Karpas-422 (cell line): ENCODE data around the gene GATC. TPM values are rescaled to one million over a fixed set of nuclear protein-coding genes. Genes with fewer than 3 reads are reported as not detected.

ENCODE experiments used
- DNase-seq: peaks from one replicate; pipeline ENCODE4 v3.0.0-alpha.2; 2015
- H2AFZ ChIP-seq: fragments of 200-600 bp; sonication (generic); 2 replicates; pipeline ENCODE4 v1.6.1; 2014; ENCODE audit warnings: antibody characterized with exemption, low read length, mixed read lengths
- H3K27ac ChIP-seq: fragments of 200-600 bp; sonication (generic); 2 replicates; pipeline ENCODE4 v1.5.1; 2014; ENCODE audit warnings: mild to moderate bottlenecking, low read length, moderate library complexity
- H3K27me3 ChIP-seq: fragments of 200-600 bp; sonication (generic); 2 replicates; pipeline ENCODE4 v1.6.1; 2014; ENCODE audit warnings: low read length, mixed read lengths
- H3K36me3 ChIP-seq: fragments of 200-600 bp; sonication (generic); 2 replicates; pipeline ENCODE4 v1.6.1; 2014; ENCODE audit warnings: low read length, mixed read lengths; ENCODE audit not compliant: insufficient read depth
- H3K4me1 ChIP-seq: fragments of 200-600 bp; sonication (generic); 2 replicates; pipeline ENCODE4 v1.6.1; 2014; ENCODE audit warnings: mild to moderate bottlenecking, low read length, mixed read lengths
- H3K4me2 ChIP-seq: fragments of 200-600 bp; sonication (generic); 2 replicates; pipeline ENCODE4 v1.6.1; 2014; ENCODE audit warnings: low read length, low read depth, mild to moderate bottlenecking; ENCODE audit not compliant: poor library complexity, severe bottlenecking
- H3K4me3 ChIP-seq: fragments of 200-600 bp; sonication (generic); 2 replicates; pipeline ENCODE4 v1.5.1; 2014; ENCODE audit warnings: mild to moderate bottlenecking, antibody characterized with exemption, low read length, mixed read lengths
- H3K79me2 ChIP-seq: fragments of 200-600 bp; sonication (generic); 2 replicates; pipeline ENCODE4 v1.6.1; 2014; ENCODE audit warnings: mild to moderate bottlenecking, low read length, mixed read lengths
- H3K9ac ChIP-seq: fragments of 200-600 bp; sonication (generic); 2 replicates; pipeline ENCODE4 v1.6.0; 2014; ENCODE audit warnings: low read length
- H3K9me2 ChIP-seq: fragments of 200-600 bp; sonication (generic), shearing (Covaris generic); replicated peaks from 2 replicates; pipeline ENCODE4 v1.6.0; 2014; ENCODE audit warnings: mild to moderate bottlenecking, low read length, moderate library complexity; ENCODE audit not compliant: insufficient read depth
- H3K9me3 ChIP-seq: fragments of 300-700, 200-600 bp; sonication (generic); 2 replicates; pipeline ENCODE4 v1.6.1; 2014; ENCODE audit warnings: low read length, mixed read lengths
- H4K20me1 ChIP-seq: fragments of 200-600 bp; sonication (generic); 2 replicates; pipeline ENCODE4 v1.6.1; 2014; ENCODE audit warnings: mild to moderate bottlenecking, antibody characterized with exemption, low read length, low read depth; ENCODE audit not compliant: insufficient read depth
- total RNA-seq: library from RNA; depleted of rRNA; stranded (reverse); fragments of >200 nt; shearing (Covaris generic); gene quantifications from 2 replicates; pipeline ENCODE4 v1.2.3, GENCODE V29; 2014; ENCODE audit warnings: low replicate concordance

Gene GATC
- total RNA-seq, 1 experiment from 2014 or later: 21.9 TPM

- peaks cover 31% of the 10 kb centered on the region for H3K4me1 ChIP-seq
- H3K36me3 ChIP-seq: peaks cover 28% of the 10 kb centered on the region
- H3K9me2 ChIP-seq: no peaks in the 10 kb centered on the region
- peak within 1 kb of the TSS; percentile 98 for H3K9ac ChIP-seq
- DNase-seq: peak; percentile 99
- H3K4me2 ChIP-seq: peak within 1 kb of the TSS; percentile 90
- peak within 1 kb of the TSS; percentile 84 for H3K4me3 ChIP-seq
- peaks cover 48% of the 10 kb centered on the region for H3K79me2 ChIP-seq
- peaks cover 41% of the 10 kb centered on the region for H4K20me1 ChIP-seq
- peak within 1 kb of the TSS; percentile 66; the same call in 1 of the 2 replicates for H2AFZ ChIP-seq
- no peaks in the 10 kb centered on the region for H3K9me3 ChIP-seq
- no peaks in the 10 kb centered on the region for H3K27me3 ChIP-seq
- peak within 1 kb of the TSS; percentile 78 for H3K27ac ChIP-seq
Observed at GRCh38 chr12:120469450-120470149, 23.4 kb downstream of the GATC start, which contains the start of gene SRSF9. SRSF9 (minus strand) TSS chr12:120469748; CDS start chr12:120469609, 139 bp downstream.

DNA sequence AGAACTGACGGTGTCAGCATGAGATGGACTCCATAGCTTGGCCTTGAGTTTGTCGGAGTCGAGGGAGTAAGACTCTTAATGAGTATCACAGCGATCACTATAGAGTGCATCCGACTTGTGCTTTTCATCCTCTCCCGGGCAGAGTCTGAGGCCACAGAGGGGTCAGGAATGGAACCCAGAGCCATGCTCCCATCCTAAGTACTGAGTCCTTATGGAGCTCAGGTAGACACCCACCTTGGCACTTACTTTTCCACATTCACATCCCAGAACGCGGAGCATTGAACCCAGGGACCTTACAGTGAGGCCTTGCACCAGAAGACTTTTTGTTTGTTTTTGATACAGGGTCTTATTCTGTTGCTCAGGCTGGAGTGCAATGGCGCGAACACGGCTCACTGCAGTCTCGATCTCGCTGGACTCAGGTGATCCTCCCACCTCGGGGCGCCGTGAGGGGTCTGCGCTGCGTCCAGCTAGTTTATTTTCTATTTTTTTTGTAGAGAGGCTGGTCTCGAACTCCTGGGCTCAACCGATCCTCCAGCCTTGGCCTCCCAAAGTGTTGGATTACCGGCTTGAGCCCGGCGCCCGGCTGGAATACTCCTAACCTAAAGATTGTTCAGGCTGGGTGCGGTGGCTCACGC is 24.0 kb downstream of the GATC start:
- Histone ChIP-seq H3K79me2 (peaks cover 42% of the 10 kb centered on the region), H3K4me3 (peak overlapping the region; percentile 84)

DNA sequence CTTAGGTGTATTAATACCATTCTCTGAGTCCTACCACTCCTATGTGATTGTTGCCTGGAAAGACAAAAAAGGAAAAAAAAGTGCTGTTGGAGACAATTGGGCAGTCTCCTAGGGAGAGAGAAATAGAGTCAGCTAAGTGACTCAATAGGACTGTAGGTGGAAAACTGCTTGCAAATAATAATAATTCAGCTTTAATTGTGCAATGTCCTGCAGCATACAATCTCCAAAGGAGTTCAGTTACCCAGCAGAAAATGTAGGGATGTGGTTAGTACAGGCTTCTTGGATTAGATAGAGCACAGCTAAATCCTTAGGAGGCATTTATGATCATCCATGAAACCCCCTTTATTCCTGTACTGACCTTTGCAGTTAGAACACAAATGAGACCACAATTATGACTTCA is 26.3 kb downstream of the GATC start:
- peaks cover 15% of the 10 kb centered on the region for H4K20me1 ChIP-seq
- peaks cover 3% of the 10 kb centered on the region for H3K36me3 ChIP-seq
- no peak for DNase-seq
- H3K9me3 ChIP-seq: no peaks in the 10 kb centered on the region
- H3K27ac ChIP-seq: no peak overlapping the region
- peaks cover 19% of the 10 kb centered on the region for H3K79me2 ChIP-seq
- no peak overlapping the region for H2AFZ ChIP-seq
- no peak overlapping the region for H3K4me3 ChIP-seq
- no peaks in the 10 kb centered on the region for H3K27me3 ChIP-seq
- peaks cover 16% of the 10 kb centered on the region for H3K4me1 ChIP-seq
- H3K4me2 ChIP-seq: no peak overlapping the region
- H3K9me2 ChIP-seq: no peaks in the 10 kb centered on the region
- H3K9ac ChIP-seq: no peak overlapping the region

More for the DNA sequence above, 24.0 kb downstream of the GATC start:
- Histone ChIP-seq H2AFZ (peak overlapping the region; percentile 66; the same call in 1 of the 2 replicates), H3K4me2 (peak overlapping the region; percentile 90), H4K20me1 (peaks cover 37% of the 10 kb centered on the region), H3K9me2 (no peaks in the 10 kb centered on the region), H3K36me3 (peaks cover 21% of the 10 kb centered on the region), H3K27ac (no peak overlapping the region), H3K9me3 (no peaks in the 10 kb centered on the region), H3K27me3 (no peaks in the 10 kb centered on the region), H3K4me1 (peaks cover 31% of the 10 kb centered on the region), H3K9ac (peak overlapping the region; percentile 53)
- DNase-seq: no peak

GRCh38 chr12:120473807-120474615 is 27.8 kb downstream of the GATC start:
- peaks cover 7% of the 10 kb centered on the region for H3K4me1 ChIP-seq
- H3K4me3 ChIP-seq: no peak overlapping the region
- H3K27ac ChIP-seq: no peak overlapping the region
- H3K9me2 ChIP-seq: no peaks in the 10 kb centered on the region
- H3K4me2 ChIP-seq: no peak overlapping the region
- H3K27me3 ChIP-seq: no peaks in the 10 kb centered on the region
- no peaks in the 10 kb centered on the region for H3K36me3 ChIP-seq
- no peak overlapping the region for H3K9ac ChIP-seq
- H3K79me2 ChIP-seq: peaks cover 4% of the 10 kb centered on the region
- peaks cover under 1% of the 10 kb centered on the region; the same call in 1 of the 2 replicates for H4K20me1 ChIP-seq
- no peak for DNase-seq
- no peaks in the 10 kb centered on the region for H3K9me3 ChIP-seq
- no peak overlapping the region for H2AFZ ChIP-seq

DNA sequence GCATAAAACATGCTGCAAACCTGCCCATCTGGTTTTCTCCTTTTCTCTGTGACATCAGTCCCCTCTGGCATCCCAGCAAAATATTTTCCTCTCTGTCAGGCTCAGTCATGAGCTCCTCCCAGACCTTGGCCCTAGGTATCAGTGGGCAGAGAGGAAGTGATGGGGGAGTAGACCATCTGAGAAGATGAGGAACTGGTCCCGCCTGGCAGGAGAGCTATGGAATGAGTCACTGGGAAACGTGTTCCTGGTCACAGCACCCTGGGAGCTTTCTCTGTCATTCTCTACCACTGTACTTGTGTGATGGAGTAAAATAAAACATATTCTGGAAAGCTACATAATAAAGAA is 28.3 kb downstream of the GATC start:
- Histone ChIP-seq H2AFZ (no peak overlapping the region), H3K9ac (no peak overlapping the region), H3K9me3 (no peaks in the 10 kb centered on the region), H4K20me1 (no peaks in the 10 kb centered on the region), H3K27ac (no peak overlapping the region), H3K36me3 (no peaks in the 10 kb centered on the region), H3K4me1 (peaks cover 7% of the 10 kb centered on the region), H3K79me2 (no peaks in the 10 kb centered on the region), H3K9me2 (no peaks in the 10 kb centered on the region), H3K27me3 (no peaks in the 10 kb centered on the region), H3K4me2 (no peak overlapping the region), H3K4me3 (no peak overlapping the region)
- no peak for DNase-seq

GRCh38 chr12:120475643-120476042 is 29.4 kb downstream of the GATC start:
- Histone ChIP-seq H3K27me3 (no peaks in the 10 kb centered on the region), H2AFZ (no peak overlapping the region), H3K4me1 (no peaks in the 10 kb centered on the region), H3K79me2 (no peaks in the 10 kb centered on the region), H3K9ac (no peak overlapping the region), H3K36me3 (no peaks in the 10 kb centered on the region), H3K4me3 (no peak overlapping the region), H3K9me3 (no peaks in the 10 kb centered on the region), H3K27ac (no peak overlapping the region), H4K20me1 (no peaks in the 10 kb centered on the region), H3K4me2 (no peak overlapping the region), H3K9me2 (no peaks in the 10 kb centered on the region)
- DNase-seq: no peak

- H3K9me2 ChIP-seq: no peaks in the 10 kb centered on the region
- no peaks in the 10 kb centered on the region for H3K36me3 ChIP-seq
- no peak overlapping the region for H2AFZ ChIP-seq
- H3K4me3 ChIP-seq: no peak overlapping the region
- H3K9me3 ChIP-seq: no peaks in the 10 kb centered on the region
- no peak overlapping the region for H3K4me2 ChIP-seq
- H3K9ac ChIP-seq: peak overlapping the region; percentile 13; the same call in 1 of the 2 replicates
- no peak overlapping the region for H3K27ac ChIP-seq
- DNase-seq: no peak
- H3K4me1 ChIP-seq: peaks cover 8% of the 10 kb centered on the region
- H3K27me3 ChIP-seq: no peaks in the 10 kb centered on the region
- no peaks in the 10 kb centered on the region for H3K79me2 ChIP-seq
- no peaks in the 10 kb centered on the region for H4K20me1 ChIP-seq
Observed at GRCh38 chr12:120479458-120479857, 33.2 kb downstream of the GATC start.

- Histone ChIP-seq H3K27ac (no peak overlapping the region), H3K4me3 (no peak overlapping the region), H3K4me2 (no peak overlapping the region)
Observed at GRCh38 chr12:120480211-120480610, 34.0 kb downstream of the GATC start.

More at GRCh38 chr12:120480211-120480610, 34.0 kb downstream of the GATC start:
- DNase-seq: no peak
- H3K36me3 ChIP-seq: no peaks in the 10 kb centered on the region
- H4K20me1 ChIP-seq: no peaks in the 10 kb centered on the region
- H3K79me2 ChIP-seq: no peaks in the 10 kb centered on the region
- H3K9me3 ChIP-seq: no peaks in the 10 kb centered on the region
- H2AFZ ChIP-seq: no peak overlapping the region
- peaks cover 8% of the 10 kb centered on the region for H3K4me1 ChIP-seq
- no peaks in the 10 kb centered on the region for H3K9me2 ChIP-seq
- H3K27me3 ChIP-seq: no peaks in the 10 kb centered on the region
- no peak overlapping the region for H3K9ac ChIP-seq
